Trophoblast cell (in vitro differentiated cells and primary cell): ENCODE measurements around the gene CHAF1A.
A peak's percentile ranks its signal among the peaks of the same experiment; 100 is the strongest.

ENCODE experiments used
- DNase-seq, 2 donors: peaks; one replicate each; pipeline ENCODE4 v3.0.0-alpha.2; 2016
- H2AFZ ChIP-seq: 2 replicates; pipeline ENCODE4 v1.6.1; 2013; ENCODE audit warnings: low read length, moderate library complexity, mild to moderate bottlenecking; ENCODE audit not compliant: insufficient read depth, poor library complexity
- H2AK5ac ChIP-seq: 2 replicates; pipeline ENCODE4 v1.6.1; 2013; ENCODE audit warnings: mild to moderate bottlenecking, low read length
- H2BK120ac ChIP-seq: 2 replicates; pipeline ENCODE4 v1.6.1; 2013; ENCODE audit warnings: low read length, mild to moderate bottlenecking, moderate library complexity; ENCODE audit not compliant: insufficient read depth, poor library complexity
- H2BK12ac ChIP-seq: 2 replicates; pipeline ENCODE4 v1.6.1; 2013; ENCODE audit warnings: mild to moderate bottlenecking, low read length, moderate library complexity
- H2BK5ac ChIP-seq: 2 replicates; pipeline ENCODE4 v1.6.1; 2013; ENCODE audit warnings: low read length, low read depth, moderate library complexity, mild to moderate bottlenecking; ENCODE audit not compliant: poor library complexity
- H3K14ac ChIP-seq: 2 replicates; pipeline ENCODE4 v1.6.1; 2013; ENCODE audit warnings: mild to moderate bottlenecking, low read length
- H3K18ac ChIP-seq: 2 replicates; pipeline ENCODE4 v1.6.1; 2013; ENCODE audit warnings: mild to moderate bottlenecking, low read length
- H3K23ac ChIP-seq: 2 replicates; pipeline ENCODE4 v1.6.1; 2013; ENCODE audit warnings: low read length
- H3K27ac ChIP-seq: 2 replicates; pipeline ENCODE4 v1.5.1; 2013; ENCODE audit warnings: low read depth, mild to moderate bottlenecking, inconsistent platforms, low read length, moderate library complexity
- H3K27me3 ChIP-seq: 2 replicates; pipeline ENCODE4 v1.6.1; 2013; ENCODE audit warnings: inconsistent platforms, mild to moderate bottlenecking, low read length, moderate library complexity; ENCODE audit not compliant: insufficient read depth
- H3K36me3 ChIP-seq, 2 experiments: 1 replicate in 1 of 2; 2 replicates in 1 of 2; pipeline ENCODE4 v1.6.1; 2013; ENCODE audit warnings: low read length in 2 of 2, mild to moderate bottlenecking in 2 of 2, moderate library complexity in 1 of 2; ENCODE audit not compliant: insufficient read depth in 2 of 2, control insufficient read depth in 1 of 2
- H3K4ac ChIP-seq: 2 replicates; pipeline ENCODE4 v1.6.1; 2013; ENCODE audit warnings: low read depth, mild to moderate bottlenecking, low read length, moderate library complexity
- H3K4me1 ChIP-seq, 2 experiments: 1 replicate in 1 of 2; 2 replicates in 1 of 2; pipeline ENCODE4 v1.6.1; 2013; ENCODE audit warnings: low read length in 2 of 2, mild to moderate bottlenecking in 2 of 2, moderate library complexity in 1 of 2; ENCODE audit not compliant: insufficient read depth in 2 of 2, control insufficient read depth in 1 of 2
- H3K4me2 ChIP-seq: 2 replicates; pipeline ENCODE4 v1.6.1; 2013; ENCODE audit warnings: inconsistent platforms, mild to moderate bottlenecking, low read length, moderate library complexity
- H3K4me3 ChIP-seq: 2 replicates; pipeline ENCODE4 v1.5.1; 2013; ENCODE audit warnings: mild to moderate bottlenecking, low read depth, low read length, inconsistent platforms
- H3K79me1 ChIP-seq: one replicate; pipeline ENCODE4 v1.6.1; 2013; ENCODE audit warnings: low read length
- H3K79me2 ChIP-seq: 2 replicates; pipeline ENCODE4 v1.6.1; 2013; ENCODE audit warnings: low read length, mild to moderate bottlenecking; ENCODE audit not compliant: control insufficient read depth, insufficient read depth, poor library complexity
- H3K9ac ChIP-seq: 2 replicates; pipeline ENCODE4 v1.6.1; 2013; ENCODE audit warnings: mild to moderate bottlenecking, low read length
- H3K9me3 ChIP-seq: 2 replicates; pipeline ENCODE4 v1.6.1; 2013; ENCODE audit warnings: low read depth, mild to moderate bottlenecking, control low read depth, inconsistent platforms, low read length; ENCODE audit not compliant: insufficient read depth
- H4K12ac ChIP-seq: 2 replicates; pipeline ENCODE4 v1.6.1; 2013; ENCODE audit warnings: low read depth, mild to moderate bottlenecking, low read length, moderate library complexity
- H4K8ac ChIP-seq: 2 replicates; pipeline ENCODE4 v1.6.1; 2013; ENCODE audit warnings: low read depth, mild to moderate bottlenecking, low read length, moderate library complexity
- H4K91ac ChIP-seq: one replicate; pipeline ENCODE4 v1.6.1; 2013; ENCODE audit warnings: low read depth, mild to moderate bottlenecking, low read length, moderate library complexity
- WGBS: extraction: QIAGEN DNeasy Blood & Tissue Kit; methylation state at CpG from one replicate; pipeline ENCODE4 v1.1.7; 2013; ENCODE audit warnings: missing lambda C conversion rate; ENCODE audit not compliant: insufficient read length, insufficient coverage; ENCODE audit errors: extremely low coverage; 5-methylcytosine and 5-hydroxymethylcytosine counted together

CHAF1A gene

GRCh38 chr19:4369109-4369887, 33.1 kb upstream of the CHAF1A start:
- H2BK5ac ChIP-seq = no peak overlapping the region
- no peak overlapping the region for H4K8ac ChIP-seq
- no peak overlapping the region for H4K91ac ChIP-seq
- peak overlapping the region; percentile 17 for H3K4ac ChIP-seq
- no peak overlapping the region for H2AK5ac ChIP-seq
- no peak overlapping the region for H3K27ac ChIP-seq
- peaks cover 2% of the 10 kb centered on the region for H3K9me3 ChIP-seq
- H3K4me2 ChIP-seq = no peak overlapping the region
- peaks cover 13% of the 10 kb centered on the region for H3K79me1 ChIP-seq
- H3K23ac ChIP-seq = no peak overlapping the region
- H3K4me3 ChIP-seq = no peak overlapping the region
- WGBS = no CpG with 5 or more reads among the region's 25 CpGs
- no peak overlapping the region for H2BK120ac ChIP-seq
- no peak overlapping the region for H2AFZ ChIP-seq
- peaks cover 49 to 53% of the 10 kb centered on the region in 2 experiments for H3K36me3 ChIP-seq
- H3K14ac ChIP-seq = no peak overlapping the region
- H3K79me2 ChIP-seq = peaks cover 20% of the 10 kb centered on the region
- no peak overlapping the region for H3K9ac ChIP-seq
- peak overlapping the region; percentile 6 for H3K18ac ChIP-seq
- H3K4me1 ChIP-seq = peaks cover 21 to 23% of the 10 kb centered on the region in 2 experiments
- no peaks in the 10 kb centered on the region for H3K27me3 ChIP-seq
- no peak overlapping the region for H2BK12ac ChIP-seq
- DNase-seq = no peak
- no peak overlapping the region for H4K12ac ChIP-seq

- Histone ChIP-seq H4K91ac (no peak overlapping the region), H3K79me2 (peaks cover 25% of the 10 kb centered on the region), H4K12ac (no peak overlapping the region), H3K27ac (no peak overlapping the region), H2AFZ (no peak overlapping the region), H3K18ac (peak overlapping the region; percentile 18), H3K14ac (no peak overlapping the region), H3K4me1 (peaks cover 27 to 29% of the 10 kb centered on the region in 2 experiments), H3K4me3 (no peak overlapping the region), H3K79me1 (peaks cover 19% of the 10 kb centered on the region), H3K27me3 (no peaks in the 10 kb centered on the region), H3K9ac (no peak overlapping the region), H3K23ac (no peak overlapping the region), H3K36me3 (peaks cover 48 to 51% of the 10 kb centered on the region in 2 experiments), H3K4ac (peak overlapping the region; percentile 17), H3K4me2 (no peak overlapping the region), H2AK5ac (no peak overlapping the region), H2BK12ac (no peak overlapping the region), H3K9me3 (peaks cover 2% of the 10 kb centered on the region), H2BK120ac (no peak overlapping the region), H4K8ac (no peak overlapping the region), H2BK5ac (no peak overlapping the region)
- DNase-seq = peak in 1 of 2 donors; percentile 26
- WGBS = no CpG with 5 or more reads among the region's 21 CpGs
Measured at GRCh38 chr19:4369888-4370260, 32.6 kb upstream of the CHAF1A start.

GRCh38 chr19:4370418-4371041, 31.9 kb upstream of the CHAF1A start:
- H2BK5ac ChIP-seq = no peak overlapping the region
- peaks cover 26% of the 10 kb centered on the region for H3K79me2 ChIP-seq
- H3K4me1 ChIP-seq = peaks cover 32 to 36% of the 10 kb centered on the region in 2 experiments
- H2AFZ ChIP-seq = no peak overlapping the region
- no peak overlapping the region for H2BK120ac ChIP-seq
- H3K36me3 ChIP-seq = peaks cover 41 to 44% of the 10 kb centered on the region in 2 experiments
- H3K79me1 ChIP-seq = peaks cover 22% of the 10 kb centered on the region
- no peak for DNase-seq
- no peak overlapping the region for H2BK12ac ChIP-seq
- H4K8ac ChIP-seq = no peak overlapping the region
- H3K23ac ChIP-seq = no peak overlapping the region
- no peak overlapping the region for H2AK5ac ChIP-seq
- no peak overlapping the region for H3K14ac ChIP-seq
- peaks cover 2% of the 10 kb centered on the region for H3K9me3 ChIP-seq
- peak overlapping the region; percentile 17 for H3K4ac ChIP-seq
- no peak overlapping the region for H3K4me2 ChIP-seq
- no peak overlapping the region for H3K4me3 ChIP-seq
- no peak overlapping the region for H3K9ac ChIP-seq
- no peaks in the 10 kb centered on the region for H3K27me3 ChIP-seq
- H4K91ac ChIP-seq = no peak overlapping the region
- no peak overlapping the region for H4K12ac ChIP-seq
- H3K18ac ChIP-seq = peak overlapping the region; percentile 20
- no CpG with 5 or more reads among the region's 15 CpGs for WGBS
- no peak overlapping the region for H3K27ac ChIP-seq

GRCh38 chr19:4371247-4372164, 30.9 kb upstream of the CHAF1A start:
- Histone ChIP-seq H3K79me1 (peaks cover 30% of the 10 kb centered on the region), H3K4ac (peak overlapping the region; percentile 35), H3K4me3 (no peak overlapping the region), H3K4me2 (no peak overlapping the region), H3K36me3 (peaks cover 32 to 35% of the 10 kb centered on the region in 2 experiments), H3K27me3 (no peaks in the 10 kb centered on the region), H3K14ac (no peak overlapping the region), H3K9ac (no peak overlapping the region), H2BK120ac (no peak overlapping the region), H2AK5ac (no peak overlapping the region), H3K27ac (no peak overlapping the region), H3K23ac (no peak overlapping the region), H4K91ac (no peak overlapping the region), H3K4me1 (peaks cover 41 to 45% of the 10 kb centered on the region in 2 experiments), H4K12ac (no peak overlapping the region), H2BK5ac (no peak overlapping the region), H3K9me3 (peaks cover 2% of the 10 kb centered on the region), H2BK12ac (no peak overlapping the region), H3K18ac (peak overlapping the region; percentile 7), H4K8ac (no peak overlapping the region), H2AFZ (no peak overlapping the region), H3K79me2 (peaks cover 26% of the 10 kb centered on the region)
- DNase-seq = no peak
- WGBS = no CpG with 5 or more reads among the region's 31 CpGs
